ENCODE results near the gene STRN4.
A peak's percentile ranks its signal among the peaks of the same experiment; 100 is the strongest.

Gene STRN4

GRCh38 chr19:46742926-46743480, 3.2 kb downstream of the STRN4 start:
- no peaks in the 10 kb centered on the region for H3K9me3 Mint-ChIP-seq
- no peaks in the 10 kb centered on the region for H3K27me3 Mint-ChIP-seq
- H3K27ac Mint-ChIP-seq, result no peak overlapping the region
- DNase-seq, result no peak
- H3K4me1 Mint-ChIP-seq, result peaks cover 57 to 62% of the 10 kb centered on the region in 2 donors
- no peak overlapping the region for H3K4me3 Mint-ChIP-seq
- no peak for ATAC-seq (replicated peaks)
- peaks cover 14 to 36% of the 10 kb centered on the region in 2 donors for H3K36me3 Mint-ChIP-seq

GRCh38 chr19:46741447-46741846, 4.8 kb downstream of the STRN4 start:
- Mint-ChIP-seq H3K36me3 (peaks cover 24 to 49% of the 10 kb centered on the region in 2 donors), H3K27me3 (no peaks in the 10 kb centered on the region), H3K4me1 (peaks cover 48 to 50% of the 10 kb centered on the region in 2 donors), H3K4me3 (no peak overlapping the region), H3K9me3 (no peaks in the 10 kb centered on the region), H3K27ac (no peak overlapping the region)
- ATAC-seq (replicated peaks) (no peak), DNase-seq (no peak)

GRCh38 chr19:46739290-46739771, 6.9 kb downstream of the STRN4 start:
- Mint-ChIP-seq H3K9me3 (no peaks in the 10 kb centered on the region), H3K4me3 (no peak overlapping the region), H3K36me3 (peaks cover 25 to 41% of the 10 kb centered on the region in 2 donors), H3K27ac (peak overlapping the region; percentile 47), H3K4me1 (peaks cover 35 to 37% of the 10 kb centered on the region in 2 donors), H3K27me3 (no peaks in the 10 kb centered on the region)
- no peak for ATAC-seq (replicated peaks)
- DNase-seq, result no peak

GRCh38 chr19:46737761-46738171, 8.5 kb downstream of the STRN4 start:
- H3K27me3 Mint-ChIP-seq, result no peaks in the 10 kb centered on the region
- ATAC-seq (replicated peaks) (no peak), DNase-seq (no peak)
- H3K4me1 Mint-ChIP-seq, result peaks cover 21 to 29% of the 10 kb centered on the region in 2 donors
- peaks cover 35 to 50% of the 10 kb centered on the region in 2 donors for H3K36me3 Mint-ChIP-seq
- no peaks in the 10 kb centered on the region for H3K9me3 Mint-ChIP-seq
- no peak overlapping the region for H3K4me3 Mint-ChIP-seq
- no peak overlapping the region for H3K27ac Mint-ChIP-seq

GRCh38 chr19:46737298-46737654, 9.0 kb downstream of the STRN4 start:
- ATAC-seq (replicated peaks) (no peak), DNase-seq (no peak)
- no peak overlapping the region for H3K27ac Mint-ChIP-seq
- H3K36me3 Mint-ChIP-seq, result peaks cover 39 to 52% of the 10 kb centered on the region in 2 donors
- no peaks in the 10 kb centered on the region for H3K9me3 Mint-ChIP-seq
- no peak overlapping the region for H3K4me3 Mint-ChIP-seq
- H3K4me1 Mint-ChIP-seq, result peaks cover 21 to 30% of the 10 kb centered on the region in 2 donors
- no peaks in the 10 kb centered on the region for H3K27me3 Mint-ChIP-seq

GRCh38 chr19:46736531-46737297, 9.5 kb downstream of the STRN4 start:
- Mint-ChIP-seq H3K4me1 (peaks cover 21 to 31% of the 10 kb centered on the region in 2 donors), H3K36me3 (peaks cover 38 to 52% of the 10 kb centered on the region in 2 donors), H3K4me3 (no peak overlapping the region), H3K27ac (no peak overlapping the region), H3K27me3 (no peaks in the 10 kb centered on the region), H3K9me3 (no peaks in the 10 kb centered on the region)
- ATAC-seq (replicated peaks), result no peak
- DNase-seq, result no peak

GRCh38 chr19:46733690-46734292, 12.5 kb downstream of the STRN4 start:
- no peak for ATAC-seq (replicated peaks)
- no peaks in the 10 kb centered on the region for H3K27me3 Mint-ChIP-seq
- no peaks in the 10 kb centered on the region for H3K9me3 Mint-ChIP-seq
- no peak overlapping the region for H3K4me3 Mint-ChIP-seq
- no peak for DNase-seq
- H3K36me3 Mint-ChIP-seq, result peaks cover 55 to 58% of the 10 kb centered on the region in 2 donors
- no peak overlapping the region for H3K27ac Mint-ChIP-seq
- peaks cover 40% of the 10 kb centered on the region in 2 donors for H3K4me1 Mint-ChIP-seq

GRCh38 chr19:46732966-46733689, 13.1 kb downstream of the STRN4 start:
- H3K27ac Mint-ChIP-seq, result no peak overlapping the region
- H3K4me3 Mint-ChIP-seq, result no peak overlapping the region
- peaks cover 44 to 47% of the 10 kb centered on the region in 2 donors for H3K4me1 Mint-ChIP-seq
- peaks cover 62 to 63% of the 10 kb centered on the region in 2 donors for H3K36me3 Mint-ChIP-seq
- DNase-seq, result no peak
- no peaks in the 10 kb centered on the region for H3K27me3 Mint-ChIP-seq
- no peaks in the 10 kb centered on the region for H3K9me3 Mint-ChIP-seq
- ATAC-seq (replicated peaks), result no peak

GRCh38 chr19:46732172-46732938, 13.9 kb downstream of the STRN4 start:
- Mint-ChIP-seq H3K27me3 (no peaks in the 10 kb centered on the region), H3K36me3 (peaks cover 59% of the 10 kb centered on the region in 2 donors), H3K27ac (peak overlapping the region; percentile 85), H3K4me3 (peak overlapping the region; percentile 49 to 54), H3K4me1 (peaks cover 45 to 47% of the 10 kb centered on the region in 2 donors), H3K9me3 (no peaks in the 10 kb centered on the region)
- no peak for DNase-seq
- ATAC-seq (replicated peaks), result no peak

GRCh38 chr19:46731584-46731983, 14.7 kb downstream of the STRN4 start:
- peaks cover 61% of the 10 kb centered on the region in 2 donors for H3K36me3 Mint-ChIP-seq
- peaks cover 52 to 54% of the 10 kb centered on the region in 2 donors for H3K4me1 Mint-ChIP-seq
- peak overlapping the region; percentile 85 for H3K27ac Mint-ChIP-seq
- peak overlapping the region; percentile 49 to 54 for H3K4me3 Mint-ChIP-seq
- H3K9me3 Mint-ChIP-seq, result no peaks in the 10 kb centered on the region
- ATAC-seq (replicated peaks) (peak; percentile 68 to 73), DNase-seq (no peak)
- no peaks in the 10 kb centered on the region for H3K27me3 Mint-ChIP-seq

- H3K9me3 Mint-ChIP-seq, result no peaks in the 10 kb centered on the region
- H3K27ac Mint-ChIP-seq, result peak overlapping the region; percentile 85
- peaks cover 56 to 59% of the 10 kb centered on the region in 2 donors for H3K4me1 Mint-ChIP-seq
- ATAC-seq (replicated peaks), result peak; percentile 54 to 59
- DNase-seq, result no peak
- peaks cover 65% of the 10 kb centered on the region in 2 donors for H3K36me3 Mint-ChIP-seq
- no peaks in the 10 kb centered on the region for H3K27me3 Mint-ChIP-seq
- H3K4me3 Mint-ChIP-seq, result peak overlapping the region; percentile 49 to 54
Observed at GRCh38 chr19:46731007-46731501, 15.2 kb downstream of the STRN4 start.

GRCh38 chr19:46730595-46730994, 15.7 kb downstream of the STRN4 start:
- H3K27ac Mint-ChIP-seq, result peak overlapping the region; percentile 62

GRCh38 chr19:46730187-46730586, 16.1 kb downstream of the STRN4 start:
- Mint-ChIP-seq H3K9me3 (no peaks in the 10 kb centered on the region), H3K27ac (peak overlapping the region; percentile 9), H3K4me3 (no peak overlapping the region), H3K27me3 (no peaks in the 10 kb centered on the region), H3K36me3 (peaks cover 72% of the 10 kb centered on the region in 2 donors), H3K4me1 (peaks cover 62 to 66% of the 10 kb centered on the region in 2 donors)
- DNase-seq, result no peak
- ATAC-seq (replicated peaks), result no peak

More at GRCh38 chr19:46730595-46730994, 15.7 kb downstream of the STRN4 start:
- peaks cover 61 to 64% of the 10 kb centered on the region in 2 donors for H3K4me1 Mint-ChIP-seq
- no peaks in the 10 kb centered on the region for H3K27me3 Mint-ChIP-seq
- ATAC-seq (replicated peaks) (no peak), DNase-seq (no peak)
- H3K4me3 Mint-ChIP-seq, result peak overlapping the region in 1 of 2 donors; percentile 49
- peaks cover 70% of the 10 kb centered on the region in 2 donors for H3K36me3 Mint-ChIP-seq
- H3K9me3 Mint-ChIP-seq, result no peaks in the 10 kb centered on the region
